ENCODE data around the gene PPFIBP1. TPM values are rescaled to one million over a fixed set of nuclear protein-coding genes. Genes with fewer than 3 reads are reported as not detected.
"Not testable (repeated sequence)": the region's sequence is repeated elsewhere in the genome, so short reads cannot be mapped to it uniquely, and the experiment has no call there.

Gene PPFIBP1
- total RNA-seq, 2 donors from 2014 or later: 63.9 to 67.5 TPM

- no peak overlapping the region for H3K27ac ChIP-seq
- no peak for DNase-seq
- H3K36me3 ChIP-seq (replicated peaks in 1 of 2; ENCODE audit: insufficient read depth in 1 of 2, low read depth in 2 of 2): peaks cover 0 to 4% of the 10 kb centered on the region in 2 donors
- ATAC-seq: no peak
- no peak for TF ChIP-seq CTCF (IDR thresholded peaks at IDR 0.05)
- TF ChIP-seq POLR2A (IDR thresholded peaks at IDR 0.05): no peak
- intact Hi-C loops (cut with DNase I): loop anchor here (5.0 to 10.0 kb wide), 2 partner anchors 91 to 204 kb away; no protein-coding TSS in a partner anchor
- 79 to 89% methylated on average over 1 of the region's 1 CpG for WGBS, 2 donors
- no peak overlapping the region for H3K4me3 ChIP-seq
- no peaks in the 10 kb centered on the region for H3K4me1 ChIP-seq
- no peaks in the 10 kb centered on the region for H3K9me3 ChIP-seq
- H3K27me3 ChIP-seq: no peaks in the 10 kb centered on the region
Observed at GRCh38 chr12:27733791-27734190, 209.8 kb downstream of the PPFIBP1 start.

- not testable (repeated sequence) for H3K4me3 ChIP-seq; DNase-seq; H3K4me1 ChIP-seq; H3K27me3 ChIP-seq; H3K9me3 ChIP-seq; ATAC-seq; H3K36me3 ChIP-seq (replicated peaks in 1 of 2; ENCODE audit: insufficient read depth in 1 of 2, low read depth in 2 of 2); H3K27ac ChIP-seq
- intact Hi-C loops (cut with DNase I): loop anchor here (5.0 to 10.0 kb wide), 2 partner anchors 90 to 203 kb away; no protein-coding TSS in a partner anchor
- 92% methylated on average over 8 to 9 of the region's 9 CpGs for WGBS, 2 donors
Observed at GRCh38 chr12:27734321-27734720, 210.3 kb downstream of the PPFIBP1 start.

- intact Hi-C loops (cut with DNase I): no loop called here
- peaks cover 18% of the 10 kb centered on the region for H3K4me1 ChIP-seq
- no peak for TF ChIP-seq CTCF (IDR thresholded peaks at IDR 0.05)
- DNase-seq (no peak), ATAC-seq (no peak)
- no peak overlapping the region for H3K4me3 ChIP-seq
- 95 to 97% methylated on average over 5 of the region's 5 CpGs for WGBS, 2 donors
- H3K9me3 ChIP-seq: no peaks in the 10 kb centered on the region
- no peaks in the 10 kb centered on the region for H3K27me3 ChIP-seq
- H3K36me3 ChIP-seq (replicated peaks in 1 of 2; ENCODE audit: insufficient read depth in 1 of 2, low read depth in 2 of 2): peaks cover 0 to 6% of the 10 kb centered on the region in 2 donors
- H3K27ac ChIP-seq: no peak overlapping the region
Observed at GRCh38 chr12:27743601-27744000, 219.6 kb downstream of the PPFIBP1 start.

Other genes starting within 250 kb of the PPFIBP1 start
- 1 to 10 TPM; 2.6 to 4.3 TPM for gene BMAL2, start 191.4 kb upstream of the PPFIBP1 start, total RNA-seq
- not detected for gene SMCO2, start 77.5 kb upstream of the PPFIBP1 start, total RNA-seq
- 1 to 10 TPM; 1.0 to 2.0 TPM for gene REP15, start 172.2 kb downstream of the PPFIBP1 start, total RNA-seq
- 10 to 100 TPM; 14.3 to 16.5 TPM for gene MRPS35, start 186.6 kb downstream of the PPFIBP1 start, total RNA-seq